ENCODE data around the gene LGR4. TPM values are rescaled to one million over a fixed set of nuclear protein-coding genes. Genes with fewer than 3 reads are reported as not detected.

The LGR4 gene
- total RNA-seq, 1 donor from 2014 or later: 13.0 TPM

GRCh38 chr11:27497284-27497866 lies 24.8 kb upstream of the LGR4 start:
- Histone ChIP-seq H3K4me1 (peaks cover 41% of the 10 kb centered on the region), H3K9me3 (replicated peaks) (no peaks in the 10 kb centered on the region), H3K27ac (replicated peaks) (no peak overlapping the region), H3K4me3 (no peak overlapping the region), H3K36me3 (peaks cover 53% of the 10 kb centered on the region), H3K27me3 (ENCODE audit: low read depth) (no peaks in the 10 kb centered on the region)
- TF ChIP-seq, protein P1, sequence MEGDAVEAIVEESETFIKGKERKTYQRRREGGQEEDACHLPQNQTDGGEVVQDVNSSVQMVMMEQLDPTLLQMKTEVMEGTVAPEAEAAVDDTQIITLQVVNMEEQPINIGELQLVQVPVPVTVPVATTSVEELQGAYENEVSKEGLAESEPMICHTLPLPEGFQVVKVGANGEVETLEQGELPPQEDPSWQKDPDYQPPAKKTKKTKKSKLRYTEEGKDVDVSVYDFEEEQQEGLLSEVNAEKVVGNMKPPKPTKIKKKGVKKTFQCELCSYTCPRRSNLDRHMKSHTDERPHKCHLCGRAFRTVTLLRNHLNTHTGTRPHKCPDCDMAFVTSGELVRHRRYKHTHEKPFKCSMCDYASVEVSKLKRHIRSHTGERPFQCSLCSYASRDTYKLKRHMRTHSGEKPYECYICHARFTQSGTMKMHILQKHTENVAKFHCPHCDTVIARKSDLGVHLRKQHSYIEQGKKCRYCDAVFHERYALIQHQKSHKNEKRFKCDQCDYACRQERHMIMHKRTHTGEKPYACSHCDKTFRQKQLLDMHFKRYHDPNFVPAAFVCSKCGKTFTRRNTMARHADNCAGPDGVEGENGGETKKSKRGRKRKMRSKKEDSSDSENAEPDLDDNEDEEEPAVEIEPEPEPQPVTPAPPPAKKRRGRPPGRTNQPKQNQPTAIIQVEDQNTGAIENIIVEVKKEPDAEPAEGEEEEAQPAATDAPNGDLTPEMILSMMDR (IDR thresholded peaks at IDR 0.05; ENCODE audit: borderline replicate concordance): peak; percentile 53
- intact Hi-C loops (cut with micrococcal nuclease): no loop called here
- DNase-seq: no peak

DNA sequence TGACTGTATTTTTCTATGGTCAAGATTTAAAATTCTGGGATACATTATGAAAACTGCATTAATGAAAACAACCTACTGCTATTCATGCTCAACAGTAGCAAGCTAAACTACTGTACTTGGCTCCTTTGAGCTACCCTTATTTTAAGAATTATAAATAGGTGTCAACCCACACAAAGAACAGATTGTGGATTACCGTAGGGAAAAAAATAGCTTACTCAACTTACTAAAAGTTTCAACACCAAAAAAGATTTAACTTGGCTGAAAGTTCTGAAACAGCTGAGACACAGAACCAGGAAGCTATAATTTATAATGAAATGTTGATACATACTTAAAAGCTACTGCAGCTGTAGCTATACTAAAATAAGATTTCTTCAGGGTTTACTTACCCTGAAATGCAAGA lies 23.9 kb upstream of the LGR4 start:
- intact Hi-C loops (cut with micrococcal nuclease): no loop called here
- TF ChIP-seq, protein P1 (IDR thresholded peaks at IDR 0.05; ENCODE audit: borderline replicate concordance): no peak

GRCh38 chr11:27495710-27496300 lies 23.2 kb upstream of the LGR4 start:
- intact Hi-C loops (cut with micrococcal nuclease): no loop called here

More for the DNA sequence above, 23.9 kb upstream of the LGR4 start:
- no peaks in the 10 kb centered on the region for H3K9me3 ChIP-seq (replicated peaks)
- peaks cover 32% of the 10 kb centered on the region for H3K4me1 ChIP-seq
- DNase-seq: no peak
- H3K36me3 ChIP-seq: peaks cover 56% of the 10 kb centered on the region
- no peaks in the 10 kb centered on the region for H3K27me3 ChIP-seq (ENCODE audit: low read depth)
- no peak overlapping the region for H3K4me3 ChIP-seq
- H3K27ac ChIP-seq (replicated peaks): no peak overlapping the region

GRCh38 chr11:27489092-27489491 lies 16.5 kb upstream of the LGR4 start:
- no peak for DNase-seq
- Histone ChIP-seq H3K4me3 (no peak overlapping the region), H3K27me3 (ENCODE audit: low read depth) (no peaks in the 10 kb centered on the region), H3K36me3 (peaks cover 39% of the 10 kb centered on the region), H3K27ac (replicated peaks) (no peak overlapping the region), H3K9me3 (replicated peaks) (no peaks in the 10 kb centered on the region), H3K4me1 (no peaks in the 10 kb centered on the region)
- TF ChIP-seq, protein P1 (IDR thresholded peaks at IDR 0.05; ENCODE audit: borderline replicate concordance): no peak
- intact Hi-C loops (cut with micrococcal nuclease): loop anchor here (5.0 kb wide), 1 partner anchor 307 kb away; no protein-coding TSS in a partner anchor

More at GRCh38 chr11:27495710-27496300, 23.2 kb upstream of the LGR4 start:
- Histone ChIP-seq H3K4me1 (peaks cover 32% of the 10 kb centered on the region), H3K4me3 (no peak overlapping the region), H3K9me3 (replicated peaks) (no peaks in the 10 kb centered on the region), H3K36me3 (peaks cover 56% of the 10 kb centered on the region), H3K27me3 (ENCODE audit: low read depth) (no peaks in the 10 kb centered on the region), H3K27ac (replicated peaks) (no peak overlapping the region)
- TF ChIP-seq, protein P1 (IDR thresholded peaks at IDR 0.05; ENCODE audit: borderline replicate concordance): no peak
- DNase-seq: no peak

- intact Hi-C loops (cut with micrococcal nuclease): loop anchor here (5.0 kb wide), 1 partner anchor 305 kb away; no protein-coding TSS in a partner anchor
- peaks cover 33% of the 10 kb centered on the region for H3K36me3 ChIP-seq
- H3K9me3 ChIP-seq (replicated peaks): no peaks in the 10 kb centered on the region
- H3K27me3 ChIP-seq (ENCODE audit: low read depth): no peaks in the 10 kb centered on the region
- no peak overlapping the region for H3K4me3 ChIP-seq
- no peaks in the 10 kb centered on the region for H3K4me1 ChIP-seq
- no peak overlapping the region for H3K27ac ChIP-seq (replicated peaks)
- DNase-seq: no peak
- TF ChIP-seq, protein P1 (IDR thresholded peaks at IDR 0.05; ENCODE audit: borderline replicate concordance): no peak
Measured at GRCh38 chr11:27487706-27488105, 15.1 kb upstream of the LGR4 start.
